T-cell (primary cell): ENCODE measurements around the gene SSBP2. TPM values are rescaled to one million over a fixed set of nuclear protein-coding genes. Genes with fewer than 3 reads are reported as not detected.
"Not testable (repeated sequence)": the region's sequence is repeated elsewhere in the genome, so short reads cannot be mapped to it uniquely, and the experiment has no call there.

Experiments used
- ATAC-seq, 4 experiments: fragments of 200-7000 bp in 3 of 4; fragments of 150-1000 bp in 1 of 4; cut with Tn5 transposase; replicated peaks in 1 of 4; 1 replicate in 3 of 4; 2 replicates in 1 of 4; pipeline ENCODE4 v1.10.0; 2021; ENCODE audit warnings: moderate library complexity in 3 of 4, mild to moderate bottlenecking in 2 of 4, moderate number of reproducible peaks in 1 of 4
- CTCF ChIA-PET, 2 donors: fragments of 300-600 bp; sonication (Branson Sonifier 250); formaldehyde crosslinking; loops; one replicate each; lab custom pipeline; 2022; ENCODE audit warnings: antibody characterized with exemption in 2 of 2; lab: Charles Lee
- POLR2A ChIA-PET, 2 donors: fragments of 300-600 bp; sonication (Branson Sonifier 250); formaldehyde crosslinking; loops; one replicate each; lab custom pipeline; 2022; ENCODE audit warnings: antibody characterized with exemption in 2 of 2; lab: Charles Lee
- DNase-seq, 35 experiments: peaks; one replicate each; pipeline versions ENCODE4 v3.0.0 to v3.0.0-alpha.2; 2013 to 2023
- H3K27ac ChIP-seq: one replicate; pipeline ENCODE4 v1.5.1; 2013; ENCODE audit warnings: low read length
- H3K27me3 ChIP-seq, 2 experiments: replicated peaks in 1 of 2; 1 replicate in 1 of 2; 2 replicates in 1 of 2; pipeline versions ENCODE4 v1.6.1 to v1.7.0; 2013; ENCODE audit warnings: low read length in 1 of 2, mixed read lengths in 1 of 2; ENCODE audit not compliant: control insufficient read depth in 2 of 2, insufficient read depth in 2 of 2; ENCODE audit errors: extremely low read depth in 1 of 2
- H3K36me3 ChIP-seq, 2 donors: 1 replicate in 1 of 2; 2 replicates in 1 of 2; pipeline versions ENCODE4 v1.6.1 to v1.7.0; 2013; ENCODE audit warnings: low read length in 1 of 2; ENCODE audit not compliant: control insufficient read depth in 2 of 2, insufficient read depth in 1 of 2; ENCODE audit errors: extremely low read depth in 1 of 2
- H3K4me1 ChIP-seq, 2 experiments: 1 replicate in 1 of 2; 2 replicates in 1 of 2; pipeline versions ENCODE4 v1.6.1 to v1.7.0; 2013; ENCODE audit warnings: low read length in 2 of 2, mixed read lengths in 1 of 2; ENCODE audit not compliant: insufficient read depth in 2 of 2, control insufficient read depth in 1 of 2; ENCODE audit errors: extremely low read depth in 1 of 2
- H3K4me3 ChIP-seq, 2 donors: 1 replicate in 1 of 2; 2 replicates in 1 of 2; pipeline versions ENCODE4 v1.5.1 to v1.7.0; 2013; ENCODE audit warnings: mild to moderate bottlenecking in 2 of 2, low read length in 1 of 2, moderate library complexity in 1 of 2; ENCODE audit not compliant: control insufficient read depth in 1 of 2; ENCODE audit errors: extremely low read depth in 1 of 2
- H3K9me3 ChIP-seq: 2 replicates; pipeline ENCODE4 v1.7.0; 2013
- H3K27ac Mint-ChIP-seq, 2 donors: one replicate each; pipeline ENCODE4 v1.8.0; 2020 to 2021; ENCODE audit warnings: mild to moderate bottlenecking in 2 of 2, mixed read lengths in 2 of 2
- H3K27me3 Mint-ChIP-seq, 2 donors: one replicate each; pipeline ENCODE4 v1.8.0; 2021 to 2022; ENCODE audit warnings: mixed read lengths in 2 of 2
- H3K36me3 Mint-ChIP-seq: one replicate; pipeline ENCODE4 v1.8.0; 2021; ENCODE audit warnings: mixed read lengths
- H3K4me1 Mint-ChIP-seq, 3 donors: one replicate each; pipeline ENCODE4 v1.8.0; 2020 to 2022; ENCODE audit warnings: mixed read lengths in 3 of 3, mild to moderate bottlenecking in 1 of 3
- H3K4me3 Mint-ChIP-seq, 3 donors: one replicate each; pipeline ENCODE4 v1.8.0; 2020 to 2022; ENCODE audit warnings: mild to moderate bottlenecking in 3 of 3, mixed read lengths in 3 of 3, moderate library complexity in 3 of 3
- H3K9me3 Mint-ChIP-seq, 3 donors: one replicate each; pipeline ENCODE4 v1.8.0; 2020 to 2022; ENCODE audit warnings: mixed read lengths in 3 of 3
- WGBS: methylation state at CpG from one replicate; pipeline ENCODE4 v1.1.5; 2013; ENCODE audit warnings: missing lambda C conversion rate; ENCODE audit not compliant: insufficient coverage; 5-methylcytosine and 5-hydroxymethylcytosine counted together
- total RNA-seq, 35 experiments: library from RNA in 6 of 35; stranded (reverse) in 6 of 35; fragments of 120-200 nt in 1 of 35; gene quantifications; one replicate each; pipeline versions ENCODE4 v1.2.1 to v1.2.4 and lab custom pipeline; 2013 to 2026

The SSBP2 gene
- total RNA-seq, 5 donors from 2014 or later (not counting 1 experiment from before 2014, with no cell fraction given), result 31.1 to 44.9 (median 35.8) TPM

- no peaks in the 10 kb centered on the region for H3K9me3 Mint-ChIP-seq
- Histone ChIP-seq H3K27me3 (no peaks in the 10 kb centered on the region), H3K36me3 (peaks cover 0 to 14% of the 10 kb centered on the region in 2 donors), H3K27ac (no peak overlapping the region), H3K9me3 (no peaks in the 10 kb centered on the region), H3K4me3 (no peak overlapping the region), H3K4me1 (no peaks in the 10 kb centered on the region)
- ChIA-PET CTCF (no interaction called here), POLR2A (no interaction called here)
- peaks cover 41% of the 10 kb centered on the region for H3K36me3 Mint-ChIP-seq
- no peak overlapping the region for H3K27ac Mint-ChIP-seq
- ATAC-seq, result no peak
- H3K4me1 Mint-ChIP-seq, result peaks cover 0 to 8% (median 5%) of the 10 kb centered on the region in 3 donors
- DNase-seq, result no peak
- H3K27me3 Mint-ChIP-seq, result no peaks in the 10 kb centered on the region
- WGBS, result 100% methylated on average over 1 of the region's 4 CpGs
- no peak overlapping the region for H3K4me3 Mint-ChIP-seq
These were observed 333.8 kb downstream of the SSBP2 start for GRCh38 chr5:81417052-81417451.

GRCh38 chr5:81409896-81410295 is 341.0 kb downstream of the SSBP2 start:
- H3K27ac ChIP-seq, result no peak overlapping the region
- H3K36me3 Mint-ChIP-seq, result peaks cover 17% of the 10 kb centered on the region
- no peak overlapping the region for H3K4me3 Mint-ChIP-seq
- ATAC-seq, result no peak
- no peaks in the 10 kb centered on the region for H3K9me3 Mint-ChIP-seq
- no peaks in the 10 kb centered on the region for H3K27me3 ChIP-seq
- no peak for DNase-seq
- no peak overlapping the region for H3K4me3 ChIP-seq
- H3K27ac Mint-ChIP-seq, result no peak overlapping the region
- no peaks in the 10 kb centered on the region for H3K4me1 Mint-ChIP-seq
- no CpG with 5 or more reads among the region's 2 CpGs for WGBS
- ChIA-PET POLR2A (no interaction called here), CTCF (interaction anchor here in 1 of 2 donors (0.6 kb wide), 1 partner anchor 357 kb away, joined by 4 read pairs; no protein-coding TSS in a partner anchor)
- no peaks in the 10 kb centered on the region for H3K36me3 ChIP-seq
- no peaks in the 10 kb centered on the region for H3K9me3 ChIP-seq
- no peaks in the 10 kb centered on the region for H3K4me1 ChIP-seq
- H3K27me3 Mint-ChIP-seq, result no peaks in the 10 kb centered on the region

DNA sequence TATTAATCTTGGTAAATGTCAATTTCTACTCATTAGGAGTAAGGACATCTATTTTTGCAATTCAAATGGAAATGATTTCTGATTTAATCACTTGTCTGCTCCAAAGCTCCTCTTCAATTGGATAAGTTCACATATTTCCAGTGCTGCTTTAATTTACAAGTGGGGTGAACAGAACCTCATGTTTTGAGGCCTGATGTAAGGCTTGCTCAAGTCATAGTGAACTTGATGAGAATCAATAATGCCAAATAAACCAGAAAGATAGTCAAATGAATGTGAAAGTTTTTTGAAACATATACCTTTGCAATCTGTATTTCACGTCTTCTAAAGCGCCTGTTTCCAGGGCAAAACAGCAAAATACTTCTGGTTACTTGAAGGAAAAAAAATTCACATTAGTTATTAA is 341.5 kb downstream of the SSBP2 start:
- Mint-ChIP-seq H3K4me3 (no peak overlapping the region), H3K9me3 (no peaks in the 10 kb centered on the region), H3K27me3 (no peaks in the 10 kb centered on the region), H3K4me1 (no peaks in the 10 kb centered on the region), H3K36me3 (peaks cover 12% of the 10 kb centered on the region), H3K27ac (no peak overlapping the region)
- Histone ChIP-seq H3K27me3 (no peaks in the 10 kb centered on the region), H3K9me3 (no peaks in the 10 kb centered on the region), H3K4me3 (no peak overlapping the region), H3K36me3 (no peaks in the 10 kb centered on the region), H3K4me1 (no peaks in the 10 kb centered on the region), H3K27ac (no peak overlapping the region)
- ChIA-PET CTCF (no interaction called here), POLR2A (interaction anchor here in 1 of 2 donors (0.6 kb wide), 1 partner anchor 226 kb away, joined by 3 read pairs; no protein-coding TSS in a partner anchor)
- no CpG with 5 or more reads among the region's 2 CpGs for WGBS
- DNase-seq, result no peak
- no peak for ATAC-seq

GRCh38 chr5:81408496-81408895 is 342.4 kb downstream of the SSBP2 start:
- Mint-ChIP-seq H3K4me3 (no peak overlapping the region), H3K27ac (no peak overlapping the region), H3K36me3 (peaks cover 11% of the 10 kb centered on the region), H3K4me1 (no peaks in the 10 kb centered on the region), H3K9me3 (no peaks in the 10 kb centered on the region), H3K27me3 (no peaks in the 10 kb centered on the region)
- ATAC-seq (no peak), DNase-seq (no peak)
- Histone ChIP-seq H3K27ac (no peak overlapping the region), H3K4me3 (no peak overlapping the region), H3K36me3 (no peaks in the 10 kb centered on the region), H3K9me3 (no peaks in the 10 kb centered on the region), H3K4me1 (no peaks in the 10 kb centered on the region), H3K27me3 (no peaks in the 10 kb centered on the region)
- WGBS, result no CpG with 5 or more reads among the region's 1 CpG
- POLR2A ChIA-PET, result interaction anchor here in 1 of 2 donors (0.7 kb wide), 1 partner anchor 794 kb away, joined by 3 read pairs; no protein-coding TSS in a partner anchor
- CTCF ChIA-PET, result interaction anchor here in 1 of 2 donors (0.5 kb wide), 1 partner anchor 434 kb away, joined by 3 read pairs; no protein-coding TSS in a partner anchor

- DNase-seq, H3K9me3 ChIP-seq, H3K36me3 ChIP-seq, H3K4me3 Mint-ChIP-seq, CTCF ChIA-PET, H3K27me3 Mint-ChIP-seq, H3K9me3 Mint-ChIP-seq, H3K4me1 Mint-ChIP-seq, H3K27ac ChIP-seq, H3K27ac Mint-ChIP-seq, H3K4me1 ChIP-seq, ATAC-seq, H3K27me3 ChIP-seq, H3K4me3 ChIP-seq: not testable (repeated sequence)
- POLR2A ChIA-PET, result interaction anchor here in 1 of 2 donors (0.7 kb wide), 1 partner anchor 794 kb away, joined by 3 read pairs; no protein-coding TSS in a partner anchor
- peaks cover 11% of the 10 kb centered on the region for H3K36me3 Mint-ChIP-seq
- no CpG with 5 or more reads among the region's 4 CpGs for WGBS
These were observed 343.1 kb downstream of the SSBP2 start for GRCh38 chr5:81407811-81408210.

DNA sequence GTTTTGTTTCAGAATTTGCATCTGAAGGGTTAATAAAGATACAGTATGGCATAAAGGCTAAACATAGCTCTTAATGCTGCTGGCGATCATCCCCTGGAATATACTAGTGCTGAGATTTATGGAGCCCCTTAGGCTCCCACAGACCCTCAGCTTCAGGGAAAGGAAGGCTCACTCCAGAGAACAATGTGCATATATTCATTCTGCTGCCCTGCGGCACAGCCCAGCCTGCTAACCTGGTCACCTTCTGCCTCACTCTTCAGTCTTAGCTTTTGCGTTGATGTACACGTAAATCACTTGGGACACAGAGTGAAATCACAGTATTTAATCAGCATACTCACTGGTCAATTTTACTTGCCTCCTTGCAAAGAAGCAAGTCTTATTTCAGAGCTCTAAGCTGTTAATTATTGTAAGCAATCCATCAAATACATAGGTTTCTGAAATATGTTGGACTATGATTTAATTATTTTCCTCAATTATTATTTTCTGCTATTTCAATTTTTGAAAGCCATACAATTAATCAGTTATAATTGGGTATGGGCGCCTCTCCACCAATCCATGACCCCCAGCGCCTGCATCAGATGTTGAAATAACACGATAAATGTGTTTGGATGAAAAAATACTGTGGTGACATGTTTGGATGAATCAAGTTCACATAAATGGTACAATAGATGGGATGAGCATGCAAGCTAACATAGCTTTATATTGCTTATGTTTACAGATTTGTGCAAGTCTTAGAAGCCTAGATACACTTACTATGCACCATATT is 345.6 kb downstream of the SSBP2 start:
- H3K36me3 Mint-ChIP-seq, result peaks cover 13% of the 10 kb centered on the region

More for the DNA sequence above, 345.6 kb downstream of the SSBP2 start:
- no peaks in the 10 kb centered on the region for H3K4me1 ChIP-seq
- H3K4me3 Mint-ChIP-seq, result no peak overlapping the region
- ChIA-PET CTCF (interaction anchor here (0.7 to 1.0 kb wide), 2 partner anchors 11 to 110 kb away, joined by 3 to 8 read pairs; no protein-coding TSS in a partner anchor), POLR2A (no interaction called here)
- ATAC-seq (no peak), DNase-seq (no peak)
- H3K4me3 ChIP-seq, result no peak overlapping the region
- H3K9me3 ChIP-seq, result no peaks in the 10 kb centered on the region
- peaks cover 0 to 8% of the 10 kb centered on the region in 2 donors for H3K27me3 Mint-ChIP-seq
- no peaks in the 10 kb centered on the region for H3K4me1 Mint-ChIP-seq
- H3K27ac Mint-ChIP-seq, result no peak overlapping the region
- no peaks in the 10 kb centered on the region for H3K36me3 ChIP-seq
- peaks cover 0 to 4% of the 10 kb centered on the region in 2 experiments for H3K27me3 ChIP-seq
- 93% methylated on average over 2 of the region's 7 CpGs for WGBS
- no peak overlapping the region for H3K27ac ChIP-seq
- no peaks in the 10 kb centered on the region for H3K9me3 Mint-ChIP-seq
